H9 (cell line): ENCODE data around the gene RGS5. TPM values are rescaled to one million over a fixed set of nuclear protein-coding genes. Genes with fewer than 3 reads are reported as not detected.

Experiments used
- DNase-seq: peaks from one replicate; pipeline ENCODE4 v3.0.0-alpha.2; 2017
- H2AFZ ChIP-seq: one replicate; pipeline ENCODE4 v1.6.1; 2013; ENCODE audit warnings: mild to moderate bottlenecking, low read length, control low read depth, moderate library complexity
- H2AK5ac ChIP-seq: 2 replicates; pipeline ENCODE4 v1.6.1; 2013; ENCODE audit warnings: low read length, control low read depth, mixed read lengths; ENCODE audit not compliant: insufficient read length
- H2BK120ac ChIP-seq: one replicate; pipeline ENCODE4 v1.6.1; 2013; ENCODE audit warnings: low read depth, mild to moderate bottlenecking, low read length, control low read depth, inconsistent platforms; ENCODE audit not compliant: poor library complexity, severe bottlenecking
- H2BK12ac ChIP-seq: 2 replicates; pipeline ENCODE4 v1.6.1; 2013; ENCODE audit warnings: low read length, control low read depth, mixed read lengths, low read depth; ENCODE audit not compliant: insufficient read length
- H2BK15ac ChIP-seq: 2 replicates; pipeline ENCODE4 v1.6.1; 2013; ENCODE audit warnings: low read depth, low read length, control low read depth
- H2BK20ac ChIP-seq: one replicate; pipeline ENCODE4 v1.6.1; 2013; ENCODE audit warnings: low read depth, mild to moderate bottlenecking, low read length, control low read depth, inconsistent platforms; ENCODE audit not compliant: poor library complexity, severe bottlenecking
- H2BK5ac ChIP-seq: 2 replicates; pipeline ENCODE4 v1.6.1; 2013; ENCODE audit warnings: low read length, control low read depth, mixed read lengths; ENCODE audit not compliant: insufficient read length
- H3K14ac ChIP-seq: 2 replicates; pipeline ENCODE4 v1.6.1; 2013; ENCODE audit warnings: low read length, control low read depth; ENCODE audit not compliant: insufficient read depth
- H3K18ac ChIP-seq: 2 replicates; pipeline ENCODE4 v1.6.1; 2013; ENCODE audit warnings: low read depth, mild to moderate bottlenecking, mixed read lengths, low read length, control low read depth; ENCODE audit not compliant: insufficient read length
- H3K23ac ChIP-seq: 2 replicates; pipeline ENCODE4 v1.6.1; 2013; ENCODE audit warnings: low read length, control low read depth, mixed read lengths, low read depth; ENCODE audit not compliant: insufficient read length
- H3K23me2 ChIP-seq: 2 replicates; pipeline ENCODE4 v1.6.1; 2013; ENCODE audit warnings: low read depth, mild to moderate bottlenecking, mixed read lengths, low read length, control low read depth; ENCODE audit not compliant: insufficient read length, poor library complexity, severe bottlenecking
- H3K27ac ChIP-seq: 2 replicates; pipeline ENCODE4 v1.5.1; 2013; ENCODE audit warnings: low read length, control low read depth, mixed read lengths, low read depth; ENCODE audit not compliant: insufficient read length
- H3K27me3 ChIP-seq: 2 replicates; pipeline ENCODE4 v1.6.1; 2013; ENCODE audit warnings: low read length, control low read depth, inconsistent platforms; ENCODE audit not compliant: insufficient read depth
- H3K4ac ChIP-seq: 2 replicates; pipeline ENCODE4 v1.6.1; 2013; ENCODE audit warnings: low read depth, mild to moderate bottlenecking, control low read depth, inconsistent platforms, low read length, moderate library complexity
- H3K4me1 ChIP-seq: 2 replicates; pipeline ENCODE4 v1.6.1; 2013; ENCODE audit warnings: low read length, control low read depth, inconsistent platforms; ENCODE audit not compliant: insufficient read depth
- H3K4me2 ChIP-seq: 2 replicates; pipeline ENCODE4 v1.6.1; 2013; ENCODE audit warnings: low read length, control low read depth, mixed read lengths; ENCODE audit not compliant: insufficient read length, insufficient read depth
- H3K56ac ChIP-seq: 2 replicates; pipeline ENCODE4 v1.6.1; 2013; ENCODE audit warnings: low read depth, mild to moderate bottlenecking, mixed read lengths, low read length, control low read depth; ENCODE audit not compliant: insufficient read length
- H3K79me1 ChIP-seq: 2 replicates; pipeline ENCODE4 v1.6.1; 2013; ENCODE audit warnings: low read depth, mild to moderate bottlenecking, moderate library complexity, low read length, control low read depth, inconsistent platforms; ENCODE audit not compliant: insufficient read depth, poor library complexity, severe bottlenecking
- H3K79me2 ChIP-seq: 2 replicates; pipeline ENCODE4 v1.6.1; 2013; ENCODE audit warnings: low read length, control low read depth, inconsistent platforms; ENCODE audit not compliant: insufficient read depth
- H3K9ac ChIP-seq: 2 replicates; pipeline ENCODE4 v1.6.1; 2013; ENCODE audit warnings: low read length, control low read depth, mixed read lengths; ENCODE audit not compliant: insufficient read length; ENCODE audit errors: extremely low read depth
- H3K9me3 ChIP-seq: one replicate; pipeline ENCODE4 v1.6.1; 2013; ENCODE audit warnings: low read depth, low read length, inconsistent platforms; ENCODE audit not compliant: control insufficient read depth
- H3T11ph ChIP-seq: one replicate; pipeline ENCODE4 v1.6.1; 2013; ENCODE audit warnings: mild to moderate bottlenecking, low read length, control low read depth, inconsistent platforms
- H4K20me1 ChIP-seq: one replicate; pipeline ENCODE4 v1.6.1; 2013; ENCODE audit not compliant: control insufficient read depth, insufficient read length, insufficient read depth
- H4K5ac ChIP-seq: 2 replicates; pipeline ENCODE4 v1.6.1; 2013; ENCODE audit warnings: low read depth, mild to moderate bottlenecking, mixed read lengths, low read length, control low read depth; ENCODE audit not compliant: insufficient read length
- H4K8ac ChIP-seq: replicated peaks from 2 replicates; pipeline ENCODE4 v1.6.1; 2013; ENCODE audit warnings: low read length, control low read depth, mixed read lengths, low read depth; ENCODE audit not compliant: insufficient read length
- H4K91ac ChIP-seq: 2 replicates; pipeline ENCODE4 v1.6.1; 2013; ENCODE audit warnings: low read depth, mild to moderate bottlenecking, moderate library complexity, mixed read lengths, low read length, control low read depth; ENCODE audit not compliant: insufficient read length
- H3K27ac Mint-ChIP-seq, 3 experiments: 2 replicates in 2 of 3; 3 replicates in 1 of 3; pipeline ENCODE4 v1.8.0; 2020 to 2021; ENCODE audit warnings: mixed read lengths in 3 of 3, mild to moderate bottlenecking in 1 of 3, moderate library complexity in 1 of 3
- H3K27me3 Mint-ChIP-seq: 2 replicates; pipeline ENCODE4 v1.8.0; 2021; ENCODE audit warnings: low read depth, mild to moderate bottlenecking, moderate library complexity, mixed read lengths
- H3K36me3 Mint-ChIP-seq, 3 experiments: 2 replicates in 2 of 3; 3 replicates in 1 of 3; pipeline ENCODE4 v1.8.0; 2020 to 2021; ENCODE audit warnings: low read depth in 3 of 3, mixed read lengths in 3 of 3; ENCODE audit not compliant: insufficient read depth in 1 of 3
- H3K4me1 Mint-ChIP-seq, 2 experiments: 2 replicates each; pipeline ENCODE4 v1.8.0; 2020; ENCODE audit warnings: mixed read lengths in 2 of 2
- H3K4me3 Mint-ChIP-seq, 2 experiments: 2 replicates in 1 of 2; 3 replicates in 1 of 2; pipeline ENCODE4 v1.8.0; 2020 to 2021; ENCODE audit warnings: mild to moderate bottlenecking in 2 of 2, mixed read lengths in 2 of 2, moderate library complexity in 1 of 2
- H3K9me3 Mint-ChIP-seq, 2 experiments: 2 replicates in 1 of 2; 3 replicates in 1 of 2; pipeline ENCODE4 v1.8.0; 2020; ENCODE audit warnings: mild to moderate bottlenecking in 2 of 2, mixed read lengths in 2 of 2, moderate library complexity in 1 of 2
- WGBS: extraction: QIAGEN DNeasy Blood & Tissue Kit; methylation state at CpG from one replicate; pipeline ENCODE4 v1.1.7; 2013; ENCODE audit warnings: missing lambda C conversion rate, low lambda C conversion rate, mixed read lengths; ENCODE audit not compliant: insufficient read length; ENCODE audit errors: extremely low coverage; 5-methylcytosine and 5-hydroxymethylcytosine counted together
- total RNA-seq: library from RNA; stranded (reverse); gene quantifications from 2 replicates; pipeline ENCODE4 v1.2.1, GENCODE V29; 2021
- TF ChIP-seq, protein P1 (sequence below): fragments of 200-600 bp; sonication (generic); conservative IDR thresholded peaks from 3 replicates; pipeline ENCODE4 v1.8.0; 2021; ENCODE audit warnings: antibody characterized with exemption, mild to moderate bottlenecking

Gene RGS5
- total RNA-seq, 1 experiment from 2014 or later = 30.1 TPM

DNA sequence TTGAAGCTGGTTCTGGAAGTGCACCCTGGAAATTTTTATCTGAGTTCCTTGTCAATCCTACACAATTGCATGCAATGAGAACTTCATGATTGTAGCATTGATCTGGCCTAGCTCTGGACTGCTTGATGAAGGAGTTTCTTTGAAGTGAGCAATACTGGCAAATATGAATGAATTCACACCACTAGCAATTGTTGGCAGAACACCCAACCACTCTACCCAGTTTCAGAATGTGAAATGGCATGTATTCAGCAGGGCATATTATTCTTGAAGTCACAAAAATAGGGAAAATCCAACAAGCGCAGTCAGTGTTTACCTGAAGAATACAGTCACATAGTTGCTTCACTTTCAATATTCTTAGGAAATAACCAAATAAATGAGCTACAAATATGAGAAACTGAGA, 57.3 kb downstream of the RGS5 start:
- H3K27ac Mint-ChIP-seq = no peak overlapping the region
- H3T11ph ChIP-seq = no peak overlapping the region
- no peak overlapping the region for H2BK5ac ChIP-seq

More for the DNA sequence above, 57.3 kb downstream of the RGS5 start:
- Histone ChIP-seq H4K5ac (no peak overlapping the region), H2BK120ac (no peak overlapping the region), H3K23ac (no peak overlapping the region), H2BK15ac (no peak overlapping the region), H3K79me2 (no peaks in the 10 kb centered on the region), H4K91ac (no peak overlapping the region), H3K79me1 (no peaks in the 10 kb centered on the region), H4K8ac (no peak overlapping the region), H2AK5ac (no peak overlapping the region), H3K4me1 (no peaks in the 10 kb centered on the region), H3K56ac (no peak overlapping the region), H2BK12ac (no peak overlapping the region), H2BK20ac (no peak overlapping the region), H3K14ac (no peak overlapping the region), H3K9me3 (no peaks in the 10 kb centered on the region), H3K18ac (no peak overlapping the region), H3K4me2 (no peak overlapping the region), H4K20me1 (no peaks in the 10 kb centered on the region), H3K23me2 (no peaks in the 10 kb centered on the region), H3K4ac (no peak overlapping the region), H2AFZ (no peak overlapping the region), H3K27me3 (no peaks in the 10 kb centered on the region), H3K9ac (no peak overlapping the region), H3K27ac (no peak overlapping the region)
- Mint-ChIP-seq H3K27me3 (no peaks in the 10 kb centered on the region), H3K9me3 (no peaks in the 10 kb centered on the region), H3K4me3 (no peak overlapping the region), H3K4me1 (no peaks in the 10 kb centered on the region), H3K36me3 (no peaks in the 10 kb centered on the region; a peak in 1 of 7 replicates)
- WGBS = no CpG with 5 or more reads among the region's 1 CpG
- TF ChIP-seq, protein P1, sequence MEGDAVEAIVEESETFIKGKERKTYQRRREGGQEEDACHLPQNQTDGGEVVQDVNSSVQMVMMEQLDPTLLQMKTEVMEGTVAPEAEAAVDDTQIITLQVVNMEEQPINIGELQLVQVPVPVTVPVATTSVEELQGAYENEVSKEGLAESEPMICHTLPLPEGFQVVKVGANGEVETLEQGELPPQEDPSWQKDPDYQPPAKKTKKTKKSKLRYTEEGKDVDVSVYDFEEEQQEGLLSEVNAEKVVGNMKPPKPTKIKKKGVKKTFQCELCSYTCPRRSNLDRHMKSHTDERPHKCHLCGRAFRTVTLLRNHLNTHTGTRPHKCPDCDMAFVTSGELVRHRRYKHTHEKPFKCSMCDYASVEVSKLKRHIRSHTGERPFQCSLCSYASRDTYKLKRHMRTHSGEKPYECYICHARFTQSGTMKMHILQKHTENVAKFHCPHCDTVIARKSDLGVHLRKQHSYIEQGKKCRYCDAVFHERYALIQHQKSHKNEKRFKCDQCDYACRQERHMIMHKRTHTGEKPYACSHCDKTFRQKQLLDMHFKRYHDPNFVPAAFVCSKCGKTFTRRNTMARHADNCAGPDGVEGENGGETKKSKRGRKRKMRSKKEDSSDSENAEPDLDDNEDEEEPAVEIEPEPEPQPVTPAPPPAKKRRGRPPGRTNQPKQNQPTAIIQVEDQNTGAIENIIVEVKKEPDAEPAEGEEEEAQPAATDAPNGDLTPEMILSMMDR = no peak
- no peak for DNase-seq
